Liver (tissue), 9 donors: Measurements from ENCODE around the gene CCL8. TPM values are rescaled to one million over a fixed set of nuclear protein-coding genes. Genes with fewer than 3 reads are reported as not detected.

ENCODE experiments used
- DNase-seq: peaks from one replicate; pipeline ENCODE4 v3.0.0-alpha.2; 2017; ENCODE audit warnings: low spot score
- H3K27ac ChIP-seq, 2 donors: one replicate each; pipeline ENCODE4 v1.7.0; 2013; ENCODE audit warnings: inconsistent platforms in 2 of 2, low read length in 2 of 2, control low read depth in 1 of 2, low read depth in 1 of 2, mild to moderate bottlenecking in 1 of 2
- H3K27me3 ChIP-seq, 4 donors: one replicate each; pipeline versions ENCODE4 v1.6.1 to v1.7.0; 2013; ENCODE audit warnings: low read length in 3 of 4, inconsistent platforms in 1 of 4, mild to moderate bottlenecking in 1 of 4, moderate library complexity in 1 of 4; ENCODE audit not compliant: control insufficient read depth in 4 of 4, insufficient read depth in 4 of 4
- H3K36me3 ChIP-seq, 4 donors: one replicate each; pipeline versions ENCODE4 v1.6.1 to v1.7.0; 2013; ENCODE audit warnings: low read length in 3 of 4, mild to moderate bottlenecking in 3 of 4, low read depth in 1 of 4, moderate library complexity in 1 of 4; ENCODE audit not compliant: control insufficient read depth in 4 of 4, insufficient read depth in 3 of 4
- H3K4me1 ChIP-seq, 4 donors: one replicate each; pipeline versions ENCODE4 v1.6.1 to v1.7.0; 2013; ENCODE audit warnings: low read length in 3 of 4, mild to moderate bottlenecking in 3 of 4, moderate library complexity in 1 of 4; ENCODE audit not compliant: control insufficient read depth in 4 of 4, insufficient read depth in 4 of 4
- H3K4me3 ChIP-seq, 3 donors: one replicate each; pipeline versions ENCODE4 v1.6.1 to v1.7.0; 2013; ENCODE audit warnings: low read length in 3 of 3, control low read depth in 1 of 3, low read depth in 1 of 3, mild to moderate bottlenecking in 1 of 3
- H3K9ac ChIP-seq, 2 donors: one replicate each; pipeline ENCODE4 v1.7.0; 2013; ENCODE audit warnings: low read length in 2 of 2, mild to moderate bottlenecking in 2 of 2, moderate library complexity in 2 of 2, control low read depth in 1 of 2, low read depth in 1 of 2
- H3K9me3 ChIP-seq, 4 donors: one replicate each; pipeline versions ENCODE4 v1.6.1 to v1.7.0; 2013; ENCODE audit warnings: low read length in 3 of 4; ENCODE audit not compliant: control insufficient read depth in 4 of 4
- ATF3 ChIP-seq: IDR thresholded peaks from 2 replicates; pipeline ENCODE4 v1.6.1; 2016; ENCODE audit warnings: antibody characterized with exemption
- CTCF ChIP-seq: fragments of 150-350 bp; IDR thresholded peaks from 2 replicates; pipeline ENCODE4 v1.5.1; 2017; ENCODE audit warnings: improper control_type of control experiment, low read depth, low read length; ENCODE audit not compliant: missing input control
- EGR1 ChIP-seq, 2 donors: IDR thresholded peaks; 2 replicates each; pipeline ENCODE4 v1.6.1; 2016 to 2018; ENCODE audit warnings: antibody characterized with exemption in 2 of 2, low read depth in 2 of 2
- FOXA1 ChIP-seq: IDR thresholded peaks from 2 replicates; pipeline ENCODE4 v1.6.1; 2016; ENCODE audit warnings: antibody characterized with exemption
- FOXA2 ChIP-seq: IDR thresholded peaks from 2 replicates; pipeline ENCODE4 v1.6.1; 2016; ENCODE audit warnings: antibody characterized with exemption
- GABPA ChIP-seq, 2 donors: IDR thresholded peaks in 1 of 2; conservative IDR thresholded peaks in 1 of 2; 2 replicates each; pipeline ENCODE4 v1.6.1; 2016; ENCODE audit warnings: antibody characterized with exemption in 2 of 2, mild to moderate bottlenecking in 1 of 2, moderate library complexity in 1 of 2
- HNF4A ChIP-seq, 2 donors: conservative IDR thresholded peaks; 2 replicates each; pipeline ENCODE4 v1.6.1; 2016; ENCODE audit warnings: antibody characterized with exemption in 2 of 2, mild to moderate bottlenecking in 2 of 2
- HNF4G ChIP-seq: IDR thresholded peaks from 2 replicates; pipeline ENCODE4 v1.6.1; 2016; ENCODE audit warnings: antibody characterized with exemption
- JUND ChIP-seq, 2 donors: IDR thresholded peaks; 2 replicates each; pipeline ENCODE4 v1.6.1; 2016; ENCODE audit warnings: antibody characterized with exemption in 2 of 2
- MAX ChIP-seq: IDR thresholded peaks from 2 replicates; pipeline ENCODE4 v1.6.1; 2016; ENCODE audit warnings: antibody characterized with exemption
- NR2F2 ChIP-seq: IDR thresholded peaks from 2 replicates; pipeline ENCODE4 v1.6.1; 2016; ENCODE audit warnings: antibody characterized with exemption
- RAD21 ChIP-seq, 2 donors: IDR thresholded peaks; 2 replicates each; pipeline ENCODE4 v1.6.1; 2016; ENCODE audit warnings: antibody characterized with exemption in 2 of 2, mild to moderate bottlenecking in 2 of 2
- REST ChIP-seq: IDR thresholded peaks from 2 replicates; pipeline ENCODE4 v1.6.1; 2016; ENCODE audit warnings: antibody characterized with exemption, mild to moderate bottlenecking
- RXRA ChIP-seq, 2 donors: IDR thresholded peaks; 2 replicates each; pipeline ENCODE4 v1.6.1; 2017 to 2018; ENCODE audit warnings: antibody characterized with exemption in 2 of 2, mild to moderate bottlenecking in 1 of 2
- SP1 ChIP-seq: IDR thresholded peaks from 2 replicates; pipeline ENCODE4 v1.6.1; 2018; ENCODE audit warnings: antibody characterized with exemption, mild to moderate bottlenecking
- TAF1 ChIP-seq: conservative IDR thresholded peaks from 2 replicates; pipeline ENCODE4 v1.6.1; 2016; ENCODE audit warnings: antibody characterized with exemption, mild to moderate bottlenecking
- YY1 ChIP-seq: IDR thresholded peaks from 2 replicates; pipeline ENCODE4 v1.6.1; 2016; ENCODE audit warnings: antibody characterized with exemption, mild to moderate bottlenecking
- ZBTB33 ChIP-seq: IDR thresholded peaks from 2 replicates; pipeline ENCODE4 v1.6.1; 2016; ENCODE audit warnings: antibody characterized with exemption
- WGBS: extraction: QIAGEN DNeasy Blood & Tissue Kit; methylation state at CpG from one replicate; pipeline ENCODE4 v1.1.7; 2013; 5-methylcytosine and 5-hydroxymethylcytosine counted together
- polyA plus RNA-seq, 2 donors: library from polyadenylated mRNA; stranded (reverse) in 1 of 2; unstranded in 1 of 2; fragments of 200-250 nt in 1 of 2; fragments of >200 nt in 1 of 2; fragmentation: Nextera tagmentation in 1 of 2; extraction: Ambion mirVana in 1 of 2; gene quantifications; one replicate each; pipeline versions ENCODE4 v1.2.1 to v1.2.3, GENCODE V29; 2013 to 2015
- total RNA-seq, 2 donors: library from RNA; depleted of rRNA; stranded (reverse); fragments of >200 nt; gene quantifications; one replicate each; pipeline ENCODE4 v1.2.3, GENCODE V29; 2014
- donor health status: healthy.
- donor health status: healthy.
- donor health status: healthy.
- donor health status: healthy.
- donor health status: healthy.

Gene CCL8
- total and polyA plus RNA-seq, 4 donors, result 0.03 TPM; not detected in 3

GRCh38 chr17:34349751-34350150 lies 30.5 kb downstream of the CCL8 start:
- no peak for TF ChIP-seq RXRA (IDR thresholded peaks at IDR 0.05)
- no peak for TF ChIP-seq YY1
- TF ChIP-seq FOXA2, result no peak
- no peak for TF ChIP-seq HNF4A (conservative IDR thresholded peaks at IDR 0.05)
- TF ChIP-seq SP1, result no peak
- no peak for TF ChIP-seq TAF1
- TF ChIP-seq GABPA (IDR thresholded peaks at IDR 0.05 in 1 of 2, conservative IDR thresholded peaks at IDR 0.05 in 1 of 2), result no peak
- no peak for TF ChIP-seq EGR1 (IDR thresholded peaks at IDR 0.05; ENCODE audit: low read depth in 2 of 2)
- TF ChIP-seq HNF4G, result no peak
- no peak for TF ChIP-seq FOXA1
- no peak for TF ChIP-seq ATF3
- no peak for TF ChIP-seq REST
- TF ChIP-seq NR2F2, result no peak
- no peak for TF ChIP-seq MAX
- no peak for TF ChIP-seq JUND (IDR thresholded peaks at IDR 0.05)
- TF ChIP-seq ZBTB33, result no peak
- no peak for TF ChIP-seq CTCF
- no peak for TF ChIP-seq RAD21 (IDR thresholded peaks at IDR 0.05)
- H3K9me3 ChIP-seq, result no peaks in the 10 kb centered on the region
- H3K9ac ChIP-seq, result no peak overlapping the region
- no peak overlapping the region for H3K27ac ChIP-seq
- DNase-seq, result no peak
- no peak overlapping the region for H3K4me3 ChIP-seq
- no peaks in the 10 kb centered on the region for H3K4me1 ChIP-seq
- WGBS, result 72% methylated on average over 4 of the region's 4 CpGs
- no peaks in the 10 kb centered on the region for H3K36me3 ChIP-seq
- peaks cover 0 to 7% (median 0%) of the 10 kb centered on the region in 4 donors for H3K27me3 ChIP-seq
